Measurements from ENCODE around the gene UHMK1.

DNA sequence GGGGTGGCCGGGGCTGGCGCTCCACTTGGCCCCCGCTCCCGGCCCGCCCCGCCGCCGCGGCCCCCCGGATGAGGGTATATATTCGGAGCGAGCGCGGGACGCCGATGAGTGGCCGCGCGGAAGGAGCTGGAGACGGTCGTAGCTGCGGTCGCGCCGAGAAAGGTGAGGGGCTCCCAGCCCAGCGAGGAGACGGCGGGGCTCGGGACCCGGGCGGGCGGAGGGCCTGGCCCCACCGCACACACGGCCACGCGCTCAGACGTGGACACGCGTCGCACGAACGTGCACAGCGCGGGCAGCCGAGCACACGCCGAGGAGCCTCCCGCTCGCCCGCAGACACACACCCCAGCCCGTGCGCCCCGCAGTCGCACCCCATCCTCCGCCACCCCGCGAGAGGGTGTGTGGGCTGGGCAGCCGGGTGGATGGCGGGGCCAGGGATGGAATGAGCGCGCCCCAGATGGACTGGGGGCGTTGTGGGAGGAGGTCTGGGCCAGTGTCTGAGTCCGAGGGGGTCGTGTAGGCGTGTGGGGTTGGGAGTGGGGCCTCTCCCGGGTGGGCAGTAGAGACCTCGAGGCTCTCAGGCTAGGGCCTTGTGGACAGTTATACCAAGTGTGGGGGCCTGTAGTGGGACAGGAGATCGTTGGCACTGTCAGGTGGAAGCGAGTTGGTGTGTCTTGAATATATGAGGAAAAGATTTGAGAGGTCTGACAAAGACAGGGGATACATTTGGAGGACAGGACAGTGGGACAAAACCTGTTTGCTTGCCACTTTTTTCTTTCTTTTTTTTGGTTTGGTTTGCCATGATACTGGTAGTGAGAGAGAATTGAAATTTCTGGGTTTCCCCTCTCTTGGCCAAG lies 64.2 kb downstream of the UHMK1 start, which contains the start of gene UAP1:
- no peak for TF ChIP-seq EZH2phosphoT487 (IDR thresholded peaks at IDR 0.05; ENCODE audit: borderline replicate concordance, low read length)
- TF ChIP-seq, protein P1, sequence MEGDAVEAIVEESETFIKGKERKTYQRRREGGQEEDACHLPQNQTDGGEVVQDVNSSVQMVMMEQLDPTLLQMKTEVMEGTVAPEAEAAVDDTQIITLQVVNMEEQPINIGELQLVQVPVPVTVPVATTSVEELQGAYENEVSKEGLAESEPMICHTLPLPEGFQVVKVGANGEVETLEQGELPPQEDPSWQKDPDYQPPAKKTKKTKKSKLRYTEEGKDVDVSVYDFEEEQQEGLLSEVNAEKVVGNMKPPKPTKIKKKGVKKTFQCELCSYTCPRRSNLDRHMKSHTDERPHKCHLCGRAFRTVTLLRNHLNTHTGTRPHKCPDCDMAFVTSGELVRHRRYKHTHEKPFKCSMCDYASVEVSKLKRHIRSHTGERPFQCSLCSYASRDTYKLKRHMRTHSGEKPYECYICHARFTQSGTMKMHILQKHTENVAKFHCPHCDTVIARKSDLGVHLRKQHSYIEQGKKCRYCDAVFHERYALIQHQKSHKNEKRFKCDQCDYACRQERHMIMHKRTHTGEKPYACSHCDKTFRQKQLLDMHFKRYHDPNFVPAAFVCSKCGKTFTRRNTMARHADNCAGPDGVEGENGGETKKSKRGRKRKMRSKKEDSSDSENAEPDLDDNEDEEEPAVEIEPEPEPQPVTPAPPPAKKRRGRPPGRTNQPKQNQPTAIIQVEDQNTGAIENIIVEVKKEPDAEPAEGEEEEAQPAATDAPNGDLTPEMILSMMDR (IDR thresholded peaks at IDR 0.05; ENCODE audit: low read depth, low read length, poor library complexity, severe bottlenecking), result no peak

All from DOHH2 (cell line).